Measurements from ENCODE around the gene ZFAND3. TPM values are rescaled to one million over a fixed set of nuclear protein-coding genes. Genes with fewer than 3 reads are reported as not detected.
A peak's percentile ranks its signal among the peaks of the same experiment; 100 is the strongest.

The ZFAND3 gene
- total and polyA plus RNA-seq, 7 donors: 48.5 to 166 (median 141) TPM

- DNase-seq: no peak
- Histone ChIP-seq H3K4me1 (peaks cover 67% of the 10 kb centered on the region), H3K4me3 (peak overlapping the region; percentile 87), H3K36me3 (ENCODE audit: insufficient read depth in 1 of 2, low read depth in 1 of 2) (no peaks in the 10 kb centered on the region), H3K27me3 (ENCODE audit: insufficient read depth in 3 of 3, low read length in 2 of 3) (no peaks in the 10 kb centered on the region), H3K9me3 (no peaks in the 10 kb centered on the region), H3K27ac (peak overlapping the region; percentile 99)
- no peak for ATAC-seq
- intact Hi-C loops (cut with DNase I): loop anchor here in 1 of 2 donors (5.0 kb wide), 1 partner anchor 39 kb away; no protein-coding TSS in a partner anchor
- 23 to 28% (median 24%) methylated on average over 12 of the region's 12 CpGs for WGBS, 3 donors
- TF ChIP-seq CTCF (IDR thresholded peaks at IDR 0.05): no peak
Measured at GRCh38 chr6:37822851-37823682, 3.5 kb downstream of the ZFAND3 start.

- Histone ChIP-seq H3K9me3 (no peaks in the 10 kb centered on the region), H3K4me3 (no peak overlapping the region), H3K27me3 (ENCODE audit: insufficient read depth in 3 of 3, low read length in 2 of 3) (no peaks in the 10 kb centered on the region), H3K36me3 (ENCODE audit: insufficient read depth in 1 of 2, low read depth in 1 of 2) (no peaks in the 10 kb centered on the region), H3K27ac (no peak overlapping the region), H3K4me1 (peaks cover 78% of the 10 kb centered on the region)
- ATAC-seq: no peak
- 84 to 92% (median 85%) methylated on average over 3 of the region's 3 CpGs for WGBS, 3 donors
- intact Hi-C loops (cut with DNase I): loop anchor here in 1 of 2 donors (5.0 kb wide), 1 partner anchor 38 kb away; no protein-coding TSS in a partner anchor
- TF ChIP-seq CTCF (IDR thresholded peaks at IDR 0.05): no peak
- no peak for DNase-seq
Measured at GRCh38 chr6:37824170-37824569, 4.6 kb downstream of the ZFAND3 start.

DNA sequence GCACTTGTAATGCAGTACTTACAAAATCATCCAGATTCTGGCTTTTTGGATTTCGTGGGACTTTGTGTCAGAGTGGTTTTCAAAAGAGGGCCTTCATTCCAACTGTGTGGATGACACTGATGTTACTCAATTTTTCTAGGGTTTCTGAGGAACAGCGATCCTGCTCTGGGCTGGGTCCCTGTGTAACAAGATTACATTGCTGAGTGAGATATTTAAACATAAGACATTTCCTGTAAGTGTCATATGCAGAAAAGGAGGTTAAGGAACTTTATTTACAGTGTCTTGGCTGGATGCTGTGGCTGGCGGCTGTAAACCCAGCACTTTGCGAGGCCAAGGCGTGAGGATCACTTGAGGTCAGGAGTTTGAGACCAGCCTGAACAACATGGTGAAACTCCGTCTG lies 6.7 kb downstream of the ZFAND3 start:
- Histone ChIP-seq H3K4me1 (peaks cover 94% of the 10 kb centered on the region), H3K27ac (no peak overlapping the region), H3K27me3 (ENCODE audit: insufficient read depth in 3 of 3, low read length in 2 of 3) (no peaks in the 10 kb centered on the region), H3K9me3 (no peaks in the 10 kb centered on the region), H3K4me3 (no peak overlapping the region), H3K36me3 (ENCODE audit: insufficient read depth in 1 of 2, low read depth in 1 of 2) (no peaks in the 10 kb centered on the region)
- no peak for TF ChIP-seq CTCF (IDR thresholded peaks at IDR 0.05)
- intact Hi-C loops (cut with DNase I): no loop called here
- ATAC-seq (peak in 1 of 4 donors; percentile 8), DNase-seq (no peak)
- WGBS, 3 donors: 72 to 85% (median 74%) methylated on average over 6 of the region's 6 CpGs

GRCh38 chr6:37826993-37827392 lies 7.5 kb downstream of the ZFAND3 start:
- Histone ChIP-seq H3K4me3 (no peak overlapping the region), H3K36me3 (ENCODE audit: insufficient read depth in 1 of 2, low read depth in 1 of 2) (no peaks in the 10 kb centered on the region), H3K27ac (no peak overlapping the region), H3K4me1 (peaks cover 94% of the 10 kb centered on the region), H3K27me3 (ENCODE audit: insufficient read depth in 3 of 3, low read length in 2 of 3) (no peaks in the 10 kb centered on the region), H3K9me3 (no peaks in the 10 kb centered on the region)
- WGBS, 3 donors: 58 to 66% (median 61%) methylated on average over 2 of the region's 2 CpGs
- ATAC-seq (no peak), DNase-seq (no peak)
- no peak for TF ChIP-seq CTCF (IDR thresholded peaks at IDR 0.05)
- intact Hi-C loops (cut with DNase I): no loop called here
